Stimulated activated naive CD8-positive, alpha-beta T cell treated with anti-CD3 and anti-CD28 coated beads, Interleukin-15, amount 100 ng/mL, for 72 hours (primary cell): ENCODE results near the gene CHIC1.
A peak's percentile ranks its signal among the peaks of the same experiment; 100 is the strongest.
"Not testable (repeated sequence)": the region's sequence is repeated elsewhere in the genome, so short reads cannot be mapped to it uniquely, and the experiment has no call there.

Experiments
- ATAC-seq: fragments of 150-1000 bp; cut with Tn5 transposase; 2 replicates; pipeline ENCODE4 v1.10.0; 2021; ENCODE audit warnings: mild to moderate bottlenecking, moderate library complexity
- DNase-seq, 2 donors: peaks; one replicate each; pipeline ENCODE4 v3.0.0; 2021 to 2022
- H3K27ac Mint-ChIP-seq, 2 donors: one replicate each; pipeline ENCODE4 v1.8.0; 2022; ENCODE audit warnings: mild to moderate bottlenecking in 2 of 2, mixed read lengths in 2 of 2, moderate library complexity in 2 of 2
- H3K27me3 Mint-ChIP-seq: one replicate; pipeline ENCODE4 v1.8.0; 2022; ENCODE audit warnings: mixed read lengths
- H3K4me1 Mint-ChIP-seq: one replicate; pipeline ENCODE4 v1.8.0; 2022; ENCODE audit warnings: mild to moderate bottlenecking, mixed read lengths
- H3K4me3 Mint-ChIP-seq, 2 donors: one replicate each; pipeline ENCODE4 v1.8.0; 2022; ENCODE audit warnings: mild to moderate bottlenecking in 2 of 2, mixed read lengths in 2 of 2, moderate library complexity in 1 of 2
- H3K9me3 Mint-ChIP-seq, 2 donors: one replicate each; pipeline ENCODE4 v1.8.0; 2022; ENCODE audit warnings: mixed read lengths in 2 of 2

CHIC1 gene

GRCh38 chrX:73562984-73563737 is at the start of gene CHIC1:
CHIC1 (plus strand) TSS chrX:73563197; CDS start chrX:73563285, 88 bp downstream.
- H3K9me3 Mint-ChIP-seq, result no peaks in the 10 kb centered on the region
- peak; percentile 80 for ATAC-seq
- peak; percentile 60 to 71 for DNase-seq
- H3K4me1 Mint-ChIP-seq, result peaks cover 11% of the 10 kb centered on the region
- no peaks in the 10 kb centered on the region for H3K27me3 Mint-ChIP-seq
- H3K4me3 Mint-ChIP-seq, result peak within 1 kb of the TSS; percentile 77 to 90
- peak within 1 kb of the TSS; percentile 96 to 99 for H3K27ac Mint-ChIP-seq

GRCh38 chrX:73522823-73523222 is 40.2 kb upstream of the CHIC1 start:
- H3K27ac Mint-ChIP-seq, result peak overlapping the region in 1 of 2 donors; percentile 65
- ATAC-seq, result not testable (repeated sequence)

GRCh38 chrX:73524906-73525305 is 38.1 kb upstream of the CHIC1 start:
- ATAC-seq, result no peak
- H3K9me3 Mint-ChIP-seq, result peaks cover 0 to 24% of the 10 kb centered on the region in 2 donors

More at GRCh38 chrX:73522823-73523222, 40.2 kb upstream of the CHIC1 start:
- H3K4me3 Mint-ChIP-seq, DNase-seq, H3K4me1 Mint-ChIP-seq, H3K9me3 Mint-ChIP-seq, H3K27me3 Mint-ChIP-seq: not testable (repeated sequence)

GRCh38 chrX:73525928-73526690 is 36.9 kb upstream of the CHIC1 start:
- Mint-ChIP-seq H3K4me1 (no peaks in the 10 kb centered on the region), H3K27me3 (no peaks in the 10 kb centered on the region), H3K27ac (peak overlapping the region in 1 of 2 donors; percentile 25), H3K9me3 (peaks cover 7 to 35% of the 10 kb centered on the region in 2 donors), H3K4me3 (no peak overlapping the region)
- no peak for ATAC-seq
- no peak for DNase-seq

More at GRCh38 chrX:73524906-73525305, 38.1 kb upstream of the CHIC1 start:
- Mint-ChIP-seq H3K4me3 (no peak overlapping the region), H3K27me3 (no peaks in the 10 kb centered on the region), H3K4me1 (no peaks in the 10 kb centered on the region), H3K27ac (no peak overlapping the region)
- DNase-seq, result no peak

- not testable (repeated sequence) for DNase-seq, H3K27me3 Mint-ChIP-seq, H3K4me1 Mint-ChIP-seq, H3K4me3 Mint-ChIP-seq, H3K27ac Mint-ChIP-seq, ATAC-seq
- H3K9me3 Mint-ChIP-seq, result peaks cover 18 to 60% of the 10 kb centered on the region in 2 donors
Observed at GRCh38 chrX:73531655-73532054, 31.3 kb upstream of the CHIC1 start.

- no peak overlapping the region for H3K27ac Mint-ChIP-seq
- H3K4me3 Mint-ChIP-seq, result no peak overlapping the region
- DNase-seq (no peak), ATAC-seq (no peak)
- H3K27me3 Mint-ChIP-seq, result no peaks in the 10 kb centered on the region
- peaks cover 6% of the 10 kb centered on the region for H3K4me1 Mint-ChIP-seq
- H3K9me3 Mint-ChIP-seq, result no peaks in the 10 kb centered on the region
Observed at GRCh38 chrX:73556159-73556558, 6.8 kb upstream of the CHIC1 start.

GRCh38 chrX:73561801-73562200 is 1.2 kb upstream of the CHIC1 start:
- DNase-seq (no peak), ATAC-seq (no peak)
- no peaks in the 10 kb centered on the region for H3K27me3 Mint-ChIP-seq
- H3K9me3 Mint-ChIP-seq, result no peaks in the 10 kb centered on the region
- H3K4me1 Mint-ChIP-seq, result peaks cover 11% of the 10 kb centered on the region
- H3K27ac Mint-ChIP-seq, result no peak overlapping the region
- H3K4me3 Mint-ChIP-seq, result peak overlapping the region in 1 of 2 donors; percentile 90

- no peak for DNase-seq
- peak overlapping the region in 1 of 2 donors; percentile 99 for H3K27ac Mint-ChIP-seq
- no peak for ATAC-seq
- peaks cover 11% of the 10 kb centered on the region for H3K4me1 Mint-ChIP-seq
- H3K27me3 Mint-ChIP-seq, result no peaks in the 10 kb centered on the region
- no peaks in the 10 kb centered on the region for H3K9me3 Mint-ChIP-seq
- H3K4me3 Mint-ChIP-seq, result peak overlapping the region; percentile 77 to 90
Observed at GRCh38 chrX:73562458-73562857, 539 bp upstream of the CHIC1 start.

GRCh38 chrX:73563738-73564068 is 706 bp downstream of the CHIC1 start:
- no peaks in the 10 kb centered on the region for H3K27me3 Mint-ChIP-seq
- DNase-seq (no peak), ATAC-seq (peak; percentile 77)
- H3K4me1 Mint-ChIP-seq, result peaks cover 11% of the 10 kb centered on the region
- peak overlapping the region; percentile 77 to 90 for H3K4me3 Mint-ChIP-seq
- H3K27ac Mint-ChIP-seq, result peak overlapping the region; percentile 96 to 99
- H3K9me3 Mint-ChIP-seq, result no peaks in the 10 kb centered on the region

GRCh38 chrX:73577361-73577760 is 14.4 kb downstream of the CHIC1 start:
- Mint-ChIP-seq H3K27me3 (no peaks in the 10 kb centered on the region), H3K4me3 (no peak overlapping the region), H3K27ac (no peak overlapping the region), H3K4me1 (peaks cover 9% of the 10 kb centered on the region), H3K9me3 (no peaks in the 10 kb centered on the region)
- no peak for ATAC-seq
- no peak for DNase-seq

- DNase-seq (no peak), ATAC-seq (no peak)
- Mint-ChIP-seq H3K9me3 (no peaks in the 10 kb centered on the region), H3K4me3 (no peak overlapping the region), H3K27ac (no peak overlapping the region), H3K27me3 (no peaks in the 10 kb centered on the region), H3K4me1 (peaks cover 9% of the 10 kb centered on the region)
Observed at GRCh38 chrX:73581002-73581628, 18.1 kb downstream of the CHIC1 start.

GRCh38 chrX:73597758-73598157 is 34.8 kb downstream of the CHIC1 start:
- H3K4me3 Mint-ChIP-seq, DNase-seq, H3K4me1 Mint-ChIP-seq, H3K27me3 Mint-ChIP-seq, H3K27ac Mint-ChIP-seq, H3K9me3 Mint-ChIP-seq, ATAC-seq: not testable (repeated sequence)

- Mint-ChIP-seq H3K9me3 (peaks cover 24 to 25% of the 10 kb centered on the region in 2 donors), H3K4me3 (no peak overlapping the region), H3K27ac (no peak overlapping the region), H3K27me3 (no peaks in the 10 kb centered on the region), H3K4me1 (peaks cover 12% of the 10 kb centered on the region)
- DNase-seq (no peak), ATAC-seq (no peak)
Observed at GRCh38 chrX:73615022-73615421, 52.0 kb downstream of the CHIC1 start.

GRCh38 chrX:73641669-73642068 is 78.7 kb downstream of the CHIC1 start:
- H3K4me3 Mint-ChIP-seq, ATAC-seq, DNase-seq, H3K27ac Mint-ChIP-seq, H3K4me1 Mint-ChIP-seq, H3K27me3 Mint-ChIP-seq: not testable (repeated sequence)
- peaks cover 18 to 23% of the 10 kb centered on the region in 2 donors for H3K9me3 Mint-ChIP-seq

GRCh38 chrX:73647212-73647611 is 84.2 kb downstream of the CHIC1 start:
- Mint-ChIP-seq H3K9me3 (peaks cover 8% of the 10 kb centered on the region in 2 donors), H3K4me3 (no peak overlapping the region), H3K27ac (no peak overlapping the region), H3K4me1 (no peaks in the 10 kb centered on the region), H3K27me3 (no peaks in the 10 kb centered on the region)
- ATAC-seq (no peak), DNase-seq (no peak)
